ENCODE measurements around the gene GRB10. TPM values are rescaled to one million over a fixed set of nuclear protein-coding genes. Genes with fewer than 3 reads are reported as not detected.

The GRB10 gene
- total RNA-seq, 3 donors from 2014 or later = 56.8 to 71.1 (median 61.2) TPM

GRCh38 chr7:50685135-50686065 lies 97.3 kb downstream of the GRB10 start:
- H3K4me3 ChIP-seq = no peak overlapping the region
- no peaks in the 10 kb centered on the region for H3K9me3 ChIP-seq
- no peaks in the 10 kb centered on the region for H3K4me1 ChIP-seq
- H3K27me3 ChIP-seq = no peaks in the 10 kb centered on the region
- no peaks in the 10 kb centered on the region for H3K36me3 ChIP-seq
- DNase-seq (ENCODE audit: low spot score in 2 of 2) = peak in 1 of 2 donors; percentile 64
- peak overlapping the region; percentile 48 for H3K27ac ChIP-seq
- TF ChIP-seq POLR2AphosphoS5 (IDR thresholded peaks at IDR 0.05) (peak in 1 of 3 donors; percentile 57), CTCF (IDR thresholded peaks at IDR 0.05) (no peak), POLR2A (IDR thresholded peaks at IDR 0.05) (no peak)
- intact Hi-C loops (cut with DNase I; ENCODE audit: low total_unique reads) = no loop called here

- Histone ChIP-seq H3K36me3 (no peaks in the 10 kb centered on the region), H3K4me1 (no peaks in the 10 kb centered on the region), H3K9me3 (no peaks in the 10 kb centered on the region), H3K27me3 (no peaks in the 10 kb centered on the region), H3K4me3 (no peak overlapping the region), H3K27ac (peak overlapping the region; percentile 48)
- intact Hi-C loops (cut with DNase I; ENCODE audit: low total_unique reads) = no loop called here
- no peak for DNase-seq (ENCODE audit: low spot score in 2 of 2)
- no peak for TF ChIP-seq POLR2AphosphoS5 (IDR thresholded peaks at IDR 0.05)
- TF ChIP-seq CTCF (IDR thresholded peaks at IDR 0.05) = no peak
- TF ChIP-seq POLR2A (IDR thresholded peaks at IDR 0.05) = no peak
Observed at GRCh38 chr7:50684713-50685075, 98.0 kb downstream of the GRB10 start.

- H3K27ac ChIP-seq = peak overlapping the region in 1 of 2 donors; percentile 9
- no peaks in the 10 kb centered on the region for H3K27me3 ChIP-seq
- no peaks in the 10 kb centered on the region for H3K9me3 ChIP-seq
- no peak overlapping the region for H3K4me3 ChIP-seq
- H3K4me1 ChIP-seq = no peaks in the 10 kb centered on the region
- no peak for DNase-seq (ENCODE audit: low spot score in 2 of 2)
- no peaks in the 10 kb centered on the region for H3K36me3 ChIP-seq
- no peak for TF ChIP-seq POLR2A (IDR thresholded peaks at IDR 0.05)
- TF ChIP-seq CTCF (IDR thresholded peaks at IDR 0.05) = no peak
- no peak for TF ChIP-seq POLR2AphosphoS5 (IDR thresholded peaks at IDR 0.05)
- intact Hi-C loops (cut with DNase I; ENCODE audit: low total_unique reads) = no loop called here
Observed at GRCh38 chr7:50684011-50684712, 98.5 kb downstream of the GRB10 start.

- intact Hi-C loops (cut with DNase I; ENCODE audit: low total_unique reads) = no loop called here
- Histone ChIP-seq H3K27me3 (no peaks in the 10 kb centered on the region), H3K4me3 (no peak overlapping the region), H3K4me1 (no peaks in the 10 kb centered on the region), H3K9me3 (no peaks in the 10 kb centered on the region), H3K36me3 (no peaks in the 10 kb centered on the region), H3K27ac (no peak overlapping the region)
- TF ChIP-seq CTCF (IDR thresholded peaks at IDR 0.05) (no peak), POLR2A (IDR thresholded peaks at IDR 0.05) (no peak), POLR2AphosphoS5 (IDR thresholded peaks at IDR 0.05) (no peak)
- no peak for DNase-seq (ENCODE audit: low spot score in 2 of 2)
Observed at GRCh38 chr7:50682573-50682972, 100.1 kb downstream of the GRB10 start.

- H3K36me3 ChIP-seq = no peaks in the 10 kb centered on the region
- no peak overlapping the region for H3K4me3 ChIP-seq
- no peaks in the 10 kb centered on the region for H3K4me1 ChIP-seq
- TF ChIP-seq POLR2AphosphoS5 (IDR thresholded peaks at IDR 0.05) (no peak), POLR2A (IDR thresholded peaks at IDR 0.05) (no peak), CTCF (IDR thresholded peaks at IDR 0.05) (no peak)
- intact Hi-C loops (cut with DNase I; ENCODE audit: low total_unique reads) = no loop called here
- H3K27me3 ChIP-seq = no peaks in the 10 kb centered on the region
- H3K9me3 ChIP-seq = no peaks in the 10 kb centered on the region
- peak overlapping the region in 1 of 2 donors; percentile 33 for H3K27ac ChIP-seq
- DNase-seq (ENCODE audit: low spot score in 2 of 2) = no peak
Observed at GRCh38 chr7:50682079-50682478, 100.6 kb downstream of the GRB10 start.

All from breast epithelium (tissue), 4 donors.